ENCODE results near the gene KDM4D. TPM values are rescaled to one million over a fixed set of nuclear protein-coding genes. Genes with fewer than 3 reads are reported as not detected.
"Not testable (repeated sequence)": the region's sequence is repeated elsewhere in the genome, so short reads cannot be mapped to it uniquely, and the experiment has no call there.

KDM4D gene
- total RNA-seq, 1 experiment from 2014 or later, result 0.68 TPM

DNA sequence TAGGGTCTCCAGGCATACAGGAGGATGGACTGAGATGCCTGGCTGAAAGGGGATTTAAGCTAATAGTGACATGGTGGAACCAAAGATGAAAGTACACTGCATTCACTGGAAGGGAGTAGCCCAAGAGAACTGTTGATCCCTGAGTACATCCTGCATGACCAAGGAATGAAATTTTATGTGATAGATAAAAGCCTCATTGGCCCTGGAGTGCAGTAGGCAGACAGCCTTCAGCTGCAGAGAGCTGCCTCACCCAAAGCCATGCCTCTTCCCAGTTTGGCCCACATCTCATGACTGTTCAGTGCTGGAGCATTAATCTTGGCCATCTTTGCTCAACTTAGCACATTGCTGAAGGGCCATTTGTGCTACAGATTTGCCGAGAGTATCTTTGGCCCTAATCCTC is 59.5 kb downstream of the KDM4D start:
- CTCF ChIA-PET, result no interaction called here
- Mint-ChIP-seq H3K27me3 (ENCODE audit: unreplicated experiment) (peaks cover 23% of the 10 kb centered on the region), H3K4me3 (ENCODE audit: low read depth, unreplicated experiment) (no peak overlapping the region), H3K9me3 (ENCODE audit: low read depth, unreplicated experiment) (no peaks in the 10 kb centered on the region), H3K36me3 (ENCODE audit: insufficient read depth, unreplicated experiment) (no peaks in the 10 kb centered on the region), H3K27ac (ENCODE audit: unreplicated experiment) (no peak overlapping the region), H3K4me1 (ENCODE audit: low read depth, unreplicated experiment) (no peaks in the 10 kb centered on the region)
- no peak for TF ChIP-seq CTCF (IDR thresholded peaks at IDR 0.05; ENCODE audit: unreplicated experiment)
- no TSS peak for BruUV-seq (replicated peaks)
- DNase-seq, result no peak
- intact Hi-C loops (cut with micrococcal nuclease; ENCODE audit: unreplicated experiment), result no loop called here

DNA sequence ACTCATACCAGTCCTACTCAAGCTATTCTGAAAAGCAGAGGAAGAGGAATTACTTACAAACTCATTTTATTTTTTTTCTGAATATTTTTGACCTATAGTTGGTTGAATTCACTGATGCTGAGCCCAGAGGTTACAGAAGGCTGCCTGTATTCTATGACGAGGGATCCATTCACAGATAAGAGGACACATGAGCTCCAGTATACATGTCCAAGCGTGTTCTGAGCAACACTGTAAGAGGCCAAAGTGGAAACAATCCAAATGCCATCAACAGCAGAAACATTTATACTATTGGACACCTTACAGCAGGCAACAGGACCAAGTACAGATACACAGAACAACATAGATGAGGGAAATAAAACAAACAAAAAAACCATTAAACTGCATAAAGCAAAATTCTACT is 61.8 kb downstream of the KDM4D start:
- CTCF ChIA-PET, result no interaction called here
- no peak for TF ChIP-seq CTCF (IDR thresholded peaks at IDR 0.05; ENCODE audit: unreplicated experiment)
- no peaks in the 10 kb centered on the region for H3K4me1 Mint-ChIP-seq (ENCODE audit: low read depth, unreplicated experiment)
- peaks cover 30% of the 10 kb centered on the region for H3K27me3 Mint-ChIP-seq (ENCODE audit: unreplicated experiment)
- H3K4me3 Mint-ChIP-seq (ENCODE audit: low read depth, unreplicated experiment), result no peak overlapping the region
- DNase-seq, result no peak
- intact Hi-C loops (cut with micrococcal nuclease; ENCODE audit: unreplicated experiment), result no loop called here
- no peak overlapping the region for H3K27ac Mint-ChIP-seq (ENCODE audit: unreplicated experiment)
- H3K9me3 Mint-ChIP-seq (ENCODE audit: low read depth, unreplicated experiment), result no peaks in the 10 kb centered on the region
- H3K36me3 Mint-ChIP-seq (ENCODE audit: insufficient read depth, unreplicated experiment), result no peaks in the 10 kb centered on the region
- BruUV-seq (replicated peaks), result no TSS peak

- H3K4me3 Mint-ChIP-seq (ENCODE audit: low read depth, unreplicated experiment); intact Hi-C loops (cut with micrococcal nuclease; ENCODE audit: unreplicated experiment); CTCF ChIA-PET; H3K9me3 Mint-ChIP-seq (ENCODE audit: low read depth, unreplicated experiment); H3K36me3 Mint-ChIP-seq (ENCODE audit: insufficient read depth, unreplicated experiment); H3K27ac Mint-ChIP-seq (ENCODE audit: unreplicated experiment); BruUV-seq (replicated peaks); DNase-seq; H3K4me1 Mint-ChIP-seq (ENCODE audit: low read depth, unreplicated experiment): not testable (repeated sequence)
- H3K27me3 Mint-ChIP-seq (ENCODE audit: unreplicated experiment), result peaks cover 18% of the 10 kb centered on the region
These were observed 64.0 kb downstream of the KDM4D start for GRCh38 chr11:95037356-95038035.

DNA sequence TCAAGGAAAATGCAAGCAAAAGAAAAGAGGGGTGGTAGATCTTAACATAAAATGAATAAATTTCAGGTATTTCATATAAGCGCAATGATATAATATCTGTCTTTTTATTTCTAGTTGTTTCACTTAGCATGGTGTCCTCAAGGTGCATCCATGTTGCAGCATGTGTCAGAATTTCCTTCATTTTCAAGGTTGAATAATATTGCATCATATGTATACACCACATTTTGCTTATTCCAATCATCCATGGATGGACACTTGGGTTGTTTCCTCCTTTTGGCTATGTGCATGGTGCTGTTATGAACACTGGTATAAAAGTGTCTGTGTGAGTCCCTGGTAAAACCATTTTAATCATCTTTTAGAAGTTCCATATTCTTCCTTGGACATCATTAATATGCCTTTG is 68.7 kb downstream of the KDM4D start:
- intact Hi-C loops (cut with micrococcal nuclease; ENCODE audit: unreplicated experiment), result no loop called here
- no peak for TF ChIP-seq CTCF (IDR thresholded peaks at IDR 0.05; ENCODE audit: unreplicated experiment)
- no peak overlapping the region for H3K27ac Mint-ChIP-seq (ENCODE audit: unreplicated experiment)
- no peak overlapping the region for H3K4me3 Mint-ChIP-seq (ENCODE audit: low read depth, unreplicated experiment)
- BruUV-seq (replicated peaks), result no TSS peak
- H3K9me3 Mint-ChIP-seq (ENCODE audit: low read depth, unreplicated experiment), result no peaks in the 10 kb centered on the region
- DNase-seq, result no peak
- H3K27me3 Mint-ChIP-seq (ENCODE audit: unreplicated experiment), result peaks cover 41% of the 10 kb centered on the region
- H3K4me1 Mint-ChIP-seq (ENCODE audit: low read depth, unreplicated experiment), result no peaks in the 10 kb centered on the region
- no peaks in the 10 kb centered on the region for H3K36me3 Mint-ChIP-seq (ENCODE audit: insufficient read depth, unreplicated experiment)
- CTCF ChIA-PET, result no interaction called here

- Mint-ChIP-seq H3K27me3 (ENCODE audit: unreplicated experiment) (peaks cover 38% of the 10 kb centered on the region), H3K4me1 (ENCODE audit: low read depth, unreplicated experiment) (no peaks in the 10 kb centered on the region), H3K9me3 (ENCODE audit: low read depth, unreplicated experiment) (no peaks in the 10 kb centered on the region), H3K36me3 (ENCODE audit: insufficient read depth, unreplicated experiment) (no peaks in the 10 kb centered on the region), H3K4me3 (ENCODE audit: low read depth, unreplicated experiment) (no peak overlapping the region), H3K27ac (ENCODE audit: unreplicated experiment) (no peak overlapping the region)
- no peak for DNase-seq
- TF ChIP-seq CTCF (IDR thresholded peaks at IDR 0.05; ENCODE audit: unreplicated experiment), result no peak
- intact Hi-C loops (cut with micrococcal nuclease; ENCODE audit: unreplicated experiment), result no loop called here
- BruUV-seq (replicated peaks), result no TSS peak
- CTCF ChIA-PET, result no interaction called here
These were observed 69.4 kb downstream of the KDM4D start for GRCh38 chr11:95042906-95043305.

All from Calu3 (cell line).